A549 treated with dexamethasone at 1 μM for 4 hours (cell line): ENCODE data around the gene NEIL1. TPM values are rescaled to one million over a fixed set of nuclear protein-coding genes. Genes with fewer than 3 reads are reported as not detected.

Experiments
- total RNA-seq: library from RNA; stranded (reverse); fragments of 200-300 nt; extraction: Qiagen RNA extraction; gene quantifications from 5 replicates; pipeline ENCODE4 v1.2.3, GENCODE V29; 2022

NEIL1 gene
- total RNA-seq: 0.82 to 2.6 TPM (median 2.1 TPM) in 5 replicates

GRCh38 chr15:75346796-75347221 lies at the start of gene NEIL1:
NEIL1 (plus strand) TSS chr15:75347039; CDS start chr15:75348906, 1,867 bp downstream.

GRCh38 chr15:75335705-75336355 lies 11.0 kb upstream of the NEIL1 start, which contains the start of gene COMMD4:
COMMD4 (plus strand) TSS chr15:75336063; CDS start chr15:75336090, 27 bp downstream.

GRCh38 chr15:75367913-75368688 lies 21.3 kb downstream of the NEIL1 start, which contains the start of gene MAN2C1:
MAN2C1 (minus strand) TSS chr15:75368607; CDS start chr15:75368583, 24 bp downstream.

Other genes starting within 250 kb of the NEIL1 start
- 24.8 to 36.1 TPM (median 34.0 TPM) in 5 replicates for gene C15orf39, start 145.2 kb upstream of the NEIL1 start, total RNA-seq
- not detected in 5 replicates for gene GOLGA6C, start 88.7 kb upstream of the NEIL1 start, total RNA-seq
- not detected in 5 replicates for gene GOLGA6D, start 64.2 kb upstream of the NEIL1 start, total RNA-seq
- 126 to 204 TPM (median 147 TPM) in 5 replicates for gene COMMD4, start 11.0 kb upstream of the NEIL1 start, total RNA-seq
- 36.7 to 85.3 TPM (median 66.1 TPM) in 5 replicates for gene MAN2C1, start 21.6 kb downstream of the NEIL1 start, total RNA-seq
- 27.1 to 39.9 TPM (median 32.3 TPM) in 5 replicates for gene SIN3A, start 104.7 kb downstream of the NEIL1 start, total RNA-seq
- gene PTPN9, start 232.3 kb downstream of the NEIL1 start, total RNA-seq: 39.6 to 53.9 TPM (median 50.2 TPM) in 5 replicates